Mesothelial cell of epicardium (in vitro differentiated cells): ENCODE measurements around the gene CUL9. TPM values are rescaled to one million over a fixed set of nuclear protein-coding genes. Genes with fewer than 3 reads are reported as not detected.

ENCODE experiments used
- DNase-seq, 2 experiments: peaks; one replicate each; pipeline ENCODE4 v3.0.0; 2021; ENCODE audit warnings: low spot score in 2 of 2; ENCODE audit not compliant: unreplicated experiment in 2 of 2
- H3K27ac Mint-ChIP-seq: 2 replicates; pipeline ENCODE4 v1.8.0; 2021; ENCODE audit warnings: mixed read lengths
- H3K27me3 Mint-ChIP-seq: 2 replicates; pipeline ENCODE4 v1.8.0; 2021; ENCODE audit warnings: low read depth, mixed read lengths
- H3K36me3 Mint-ChIP-seq: 2 replicates; pipeline ENCODE4 v1.8.0; 2021; ENCODE audit warnings: mixed read lengths
- H3K4me1 Mint-ChIP-seq: 2 replicates; pipeline ENCODE4 v1.8.0; 2021; ENCODE audit warnings: mixed read lengths
- H3K4me3 Mint-ChIP-seq: 2 replicates; pipeline ENCODE4 v1.8.0; 2021; ENCODE audit warnings: mild to moderate bottlenecking, moderate library complexity, mixed read lengths
- H3K9me3 Mint-ChIP-seq: 2 replicates; pipeline ENCODE4 v1.8.0; 2021; ENCODE audit warnings: mixed read lengths
- total RNA-seq: library from RNA; stranded (reverse); gene quantifications from 3 replicates; pipeline ENCODE4 v1.2.1, GENCODE V29; 2021
- TF ChIP-seq, protein P1 (sequence below): fragments of 200-600 bp; sonication (generic); IDR thresholded peaks from one replicate; pipeline ENCODE4 v1.5.0; 2021; ENCODE audit warnings: antibody characterized with exemption; ENCODE audit not compliant: unreplicated experiment

CUL9 gene
- total RNA-seq, 1 donor from 2014 or later, result 72.1 TPM

DNA sequence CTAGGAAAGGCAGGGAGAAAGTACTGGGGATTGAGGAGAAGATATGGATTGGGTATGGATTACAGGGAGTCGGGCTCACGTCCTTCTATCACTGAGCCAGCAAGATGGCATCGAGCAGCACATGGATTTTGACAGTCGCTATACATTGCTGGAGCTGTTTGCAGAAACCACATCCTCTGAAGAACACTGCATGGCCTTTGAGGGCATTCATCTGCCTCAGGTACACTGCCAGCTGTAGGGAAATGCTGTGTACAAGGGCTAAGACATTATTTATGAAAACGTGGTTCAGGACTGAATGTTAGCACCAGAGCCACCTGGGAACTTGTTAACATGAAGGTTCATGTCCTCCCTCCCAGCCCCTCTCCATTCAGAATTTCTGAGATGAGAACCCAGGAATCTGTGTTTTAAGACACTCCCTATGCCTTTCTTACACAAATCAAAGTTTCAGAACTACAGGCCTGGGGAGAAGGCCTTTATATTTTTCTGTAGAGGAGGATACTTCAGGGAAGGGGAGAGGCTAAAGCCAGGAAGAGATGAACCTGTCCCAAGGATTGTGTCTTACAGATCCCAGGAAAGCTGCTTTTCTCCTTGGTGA, 3.5 kb downstream of the CUL9 start:
- TF ChIP-seq, protein P1, sequence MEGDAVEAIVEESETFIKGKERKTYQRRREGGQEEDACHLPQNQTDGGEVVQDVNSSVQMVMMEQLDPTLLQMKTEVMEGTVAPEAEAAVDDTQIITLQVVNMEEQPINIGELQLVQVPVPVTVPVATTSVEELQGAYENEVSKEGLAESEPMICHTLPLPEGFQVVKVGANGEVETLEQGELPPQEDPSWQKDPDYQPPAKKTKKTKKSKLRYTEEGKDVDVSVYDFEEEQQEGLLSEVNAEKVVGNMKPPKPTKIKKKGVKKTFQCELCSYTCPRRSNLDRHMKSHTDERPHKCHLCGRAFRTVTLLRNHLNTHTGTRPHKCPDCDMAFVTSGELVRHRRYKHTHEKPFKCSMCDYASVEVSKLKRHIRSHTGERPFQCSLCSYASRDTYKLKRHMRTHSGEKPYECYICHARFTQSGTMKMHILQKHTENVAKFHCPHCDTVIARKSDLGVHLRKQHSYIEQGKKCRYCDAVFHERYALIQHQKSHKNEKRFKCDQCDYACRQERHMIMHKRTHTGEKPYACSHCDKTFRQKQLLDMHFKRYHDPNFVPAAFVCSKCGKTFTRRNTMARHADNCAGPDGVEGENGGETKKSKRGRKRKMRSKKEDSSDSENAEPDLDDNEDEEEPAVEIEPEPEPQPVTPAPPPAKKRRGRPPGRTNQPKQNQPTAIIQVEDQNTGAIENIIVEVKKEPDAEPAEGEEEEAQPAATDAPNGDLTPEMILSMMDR, result no peak
- Mint-ChIP-seq H3K9me3 (no peaks in the 10 kb centered on the region), H3K4me1 (peaks cover 27% of the 10 kb centered on the region), H3K27me3 (no peaks in the 10 kb centered on the region), H3K4me3 (no peak overlapping the region), H3K36me3 (peaks cover 21% of the 10 kb centered on the region), H3K27ac (no peak overlapping the region)
- DNase-seq, result no peak

DNA sequence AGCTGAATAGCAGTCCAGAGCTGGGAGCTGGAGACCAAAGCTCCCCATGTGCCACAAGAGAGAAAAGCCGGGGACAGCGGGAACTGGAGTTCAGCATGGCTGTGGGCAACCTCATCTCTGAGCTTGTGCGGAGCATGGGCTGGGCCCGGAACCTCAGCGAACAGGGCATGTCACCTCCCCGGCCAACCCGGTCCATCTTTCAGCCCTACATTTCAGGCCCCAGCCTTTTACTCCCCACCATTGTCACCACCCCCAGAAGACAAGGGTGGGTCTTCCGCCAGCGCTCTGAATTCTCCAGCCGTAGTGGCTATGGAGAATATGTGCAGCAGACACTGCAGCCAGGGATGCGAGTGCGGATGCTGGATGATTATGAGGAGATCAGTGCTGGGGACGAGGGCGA, 4.0 kb downstream of the CUL9 start:
- H3K4me1 Mint-ChIP-seq, result peaks cover 26% of the 10 kb centered on the region
- no peak for DNase-seq
- H3K9me3 Mint-ChIP-seq, result no peaks in the 10 kb centered on the region
- H3K27ac Mint-ChIP-seq, result no peak overlapping the region
- no peak overlapping the region for H3K4me3 Mint-ChIP-seq
- TF ChIP-seq, protein P1, result no peak
- peaks cover 21% of the 10 kb centered on the region for H3K36me3 Mint-ChIP-seq
- no peaks in the 10 kb centered on the region for H3K27me3 Mint-ChIP-seq

DNA sequence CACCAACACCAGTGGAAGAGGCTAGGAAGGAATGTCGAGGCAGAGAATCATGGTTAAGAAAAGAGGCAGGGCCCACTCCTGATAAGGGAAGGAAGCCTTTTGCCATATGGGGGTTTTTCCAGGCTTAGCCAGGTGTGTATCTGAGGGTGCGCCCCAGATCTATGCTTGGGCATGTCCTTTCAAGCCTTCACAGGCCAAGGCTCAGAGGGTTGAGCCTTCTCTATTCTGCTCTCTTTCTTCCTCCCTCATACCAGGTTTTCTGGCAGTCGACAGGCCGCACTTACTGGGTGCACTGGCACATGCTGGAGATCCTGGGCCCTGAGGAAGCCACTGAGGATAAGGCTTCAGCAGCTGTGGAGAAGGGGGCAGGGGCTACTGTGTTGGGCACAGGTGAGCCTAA, 4.7 kb downstream of the CUL9 start:
- no peak for DNase-seq
- TF ChIP-seq, protein P1, result no peak
- no peak overlapping the region for H3K27ac Mint-ChIP-seq
- no peaks in the 10 kb centered on the region for H3K9me3 Mint-ChIP-seq
- H3K4me1 Mint-ChIP-seq, result peaks cover 19% of the 10 kb centered on the region
- no peak overlapping the region for H3K4me3 Mint-ChIP-seq
- no peaks in the 10 kb centered on the region for H3K27me3 Mint-ChIP-seq
- H3K36me3 Mint-ChIP-seq, result peaks cover 21% of the 10 kb centered on the region

DNA sequence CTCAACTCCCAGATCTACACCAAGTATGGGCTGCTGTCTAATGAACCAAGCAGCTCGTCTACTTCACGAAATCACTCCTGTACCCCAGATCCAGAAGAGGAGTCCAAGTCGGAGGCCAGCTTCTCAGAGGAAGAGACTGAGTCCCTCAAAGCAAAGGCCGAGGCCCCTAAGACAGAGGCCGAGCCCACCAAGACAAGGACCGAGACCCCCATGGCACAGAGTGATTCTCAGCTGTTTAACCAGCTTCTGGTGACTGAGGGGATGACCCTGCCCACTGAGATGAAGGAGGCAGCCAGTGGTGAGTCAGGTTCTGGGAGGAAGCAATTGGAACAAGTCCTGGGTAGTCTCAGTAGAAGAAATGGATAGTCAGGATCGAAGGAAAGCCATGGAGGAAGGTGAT, 5.8 kb downstream of the CUL9 start:
- Mint-ChIP-seq H3K27ac (no peak overlapping the region), H3K9me3 (no peaks in the 10 kb centered on the region), H3K4me1 (peaks cover 13% of the 10 kb centered on the region), H3K4me3 (no peak overlapping the region), H3K27me3 (no peaks in the 10 kb centered on the region), H3K36me3 (peaks cover 24% of the 10 kb centered on the region)
- TF ChIP-seq, protein P1, result no peak
- no peak for DNase-seq

DNA sequence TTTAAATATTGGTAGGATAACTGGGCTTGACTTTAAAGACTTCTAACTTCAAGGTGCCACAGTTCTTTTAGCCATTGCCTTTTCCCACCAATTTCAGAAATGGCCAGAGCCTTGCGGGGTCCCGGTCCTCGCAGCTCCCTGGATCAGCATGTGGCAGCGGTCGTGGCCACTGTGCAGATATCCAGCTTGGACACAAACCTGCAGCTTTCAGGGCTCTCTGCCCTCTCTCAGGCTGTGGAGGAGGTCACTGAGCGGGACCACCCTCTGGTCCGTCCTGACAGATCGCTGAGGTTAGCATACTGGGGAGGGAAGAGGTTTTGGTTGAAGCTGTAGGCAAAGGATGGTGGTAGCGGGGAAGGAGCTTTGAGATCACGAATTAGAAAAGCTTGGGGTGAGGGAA, 6.4 kb downstream of the CUL9 start:
- H3K4me3 Mint-ChIP-seq, result no peak overlapping the region
- DNase-seq, result no peak
- peaks cover 29% of the 10 kb centered on the region for H3K36me3 Mint-ChIP-seq
- H3K9me3 Mint-ChIP-seq, result no peaks in the 10 kb centered on the region
- H3K4me1 Mint-ChIP-seq, result peaks cover 7% of the 10 kb centered on the region
- H3K27me3 Mint-ChIP-seq, result no peaks in the 10 kb centered on the region
- TF ChIP-seq, protein P1, result no peak
- no peak overlapping the region for H3K27ac Mint-ChIP-seq
